Body of pancreas (tissue), 4 donors: ENCODE results near the gene TPMT.

ENCODE experiments used
- CTCF ChIP-seq, 7 experiments: fragments of 450-650 bp in 4 of 7; fragments of 200-600 bp in 3 of 7; sonication (generic) in 3 of 7; IDR thresholded peaks; one replicate each; pipeline ENCODE4 v1.5.1; 2016 to 2019; ENCODE audit warnings: antibody characterized with exemption in 7 of 7
- POLR2A ChIP-seq, 3 donors: fragments of 450-650 bp; IDR thresholded peaks; one replicate each; pipeline ENCODE4 v1.6.1; 2016; ENCODE audit warnings: antibody characterized with exemption in 3 of 3, mild to moderate bottlenecking in 2 of 3

DNA sequence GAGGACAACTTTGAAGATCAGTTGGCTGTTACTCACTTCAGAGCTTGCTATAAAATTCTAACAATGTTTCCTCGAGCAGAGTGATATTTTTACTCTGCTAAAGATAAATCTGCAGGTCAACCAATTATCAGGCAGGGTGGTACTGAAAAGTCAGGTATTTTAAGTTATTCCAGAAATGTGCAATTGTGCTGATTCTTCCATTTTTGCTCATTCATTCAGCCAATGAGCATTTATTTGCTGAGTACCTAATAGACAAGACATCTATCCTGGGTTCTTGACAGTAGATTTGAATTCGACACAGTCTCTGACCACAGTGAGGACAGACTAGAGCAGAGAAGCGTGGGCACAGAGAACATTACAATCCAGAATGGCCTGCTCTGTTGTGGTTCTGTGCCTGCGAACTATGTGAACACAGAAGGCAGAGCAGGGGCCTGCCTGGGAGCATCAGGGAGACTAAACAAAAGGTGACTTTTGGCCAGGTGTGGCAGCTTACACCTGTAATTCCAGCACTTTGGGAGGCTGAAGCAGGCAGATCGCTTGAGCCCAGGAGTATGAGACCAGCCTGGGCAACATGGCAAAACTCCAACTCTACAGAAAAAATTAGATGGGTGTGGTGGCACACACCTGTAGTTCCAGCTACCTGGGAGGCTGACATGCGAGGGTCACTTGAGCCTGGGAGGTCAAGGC, 14.8 kb downstream of the TPMT start:
- TF ChIP-seq CTCF (IDR thresholded peaks at IDR 0.05) (no peak), POLR2A (IDR thresholded peaks at IDR 0.05) (no peak)
